ENCODE data around the gene MAP6.

DNA sequence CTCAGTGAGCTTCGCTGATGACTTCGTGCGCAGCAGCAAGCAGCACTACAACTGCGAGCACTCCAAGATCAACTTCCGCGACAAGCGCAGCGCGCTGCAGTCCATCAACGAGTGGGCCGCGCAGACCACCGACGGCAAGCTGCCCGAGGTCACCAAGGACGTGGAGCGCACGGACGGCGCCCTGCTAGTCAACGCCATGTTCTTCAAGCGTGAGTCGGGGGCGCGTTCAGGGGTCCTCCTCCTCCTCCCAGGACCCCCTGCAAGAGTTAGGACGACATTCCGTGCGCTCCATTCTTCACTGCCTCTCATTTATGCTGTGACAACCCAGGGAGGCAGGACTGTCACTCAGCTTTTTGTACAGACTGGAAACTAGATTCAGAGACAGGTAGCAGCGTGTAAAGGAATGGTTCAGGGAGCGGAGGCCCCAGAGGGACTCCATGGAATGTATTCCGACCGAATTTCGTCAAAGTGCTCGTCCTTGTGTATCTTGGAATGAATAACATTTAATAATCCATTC, 102.0 kb downstream of the MAP6 start:
- TF ChIP-seq, protein P1, sequence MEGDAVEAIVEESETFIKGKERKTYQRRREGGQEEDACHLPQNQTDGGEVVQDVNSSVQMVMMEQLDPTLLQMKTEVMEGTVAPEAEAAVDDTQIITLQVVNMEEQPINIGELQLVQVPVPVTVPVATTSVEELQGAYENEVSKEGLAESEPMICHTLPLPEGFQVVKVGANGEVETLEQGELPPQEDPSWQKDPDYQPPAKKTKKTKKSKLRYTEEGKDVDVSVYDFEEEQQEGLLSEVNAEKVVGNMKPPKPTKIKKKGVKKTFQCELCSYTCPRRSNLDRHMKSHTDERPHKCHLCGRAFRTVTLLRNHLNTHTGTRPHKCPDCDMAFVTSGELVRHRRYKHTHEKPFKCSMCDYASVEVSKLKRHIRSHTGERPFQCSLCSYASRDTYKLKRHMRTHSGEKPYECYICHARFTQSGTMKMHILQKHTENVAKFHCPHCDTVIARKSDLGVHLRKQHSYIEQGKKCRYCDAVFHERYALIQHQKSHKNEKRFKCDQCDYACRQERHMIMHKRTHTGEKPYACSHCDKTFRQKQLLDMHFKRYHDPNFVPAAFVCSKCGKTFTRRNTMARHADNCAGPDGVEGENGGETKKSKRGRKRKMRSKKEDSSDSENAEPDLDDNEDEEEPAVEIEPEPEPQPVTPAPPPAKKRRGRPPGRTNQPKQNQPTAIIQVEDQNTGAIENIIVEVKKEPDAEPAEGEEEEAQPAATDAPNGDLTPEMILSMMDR (optimal IDR thresholded peaks at IDR 0.05 in 1 of 3, IDR thresholded peaks at IDR 0.05 in 1 of 3, conservative IDR thresholded peaks at IDR 0.05 in 1 of 3; ENCODE audit: extremely low read depth in 1 of 3, insufficient read depth in 2 of 3, low read length in 3 of 3), result no peak
- no peak for TF ChIP-seq EZH2 (IDR thresholded peaks at IDR 0.05; ENCODE audit: low read length)

All from keratinocyte (primary cell).